ENCODE results near the gene EFCAB8.
"Not testable (repeated sequence)": the region's sequence is repeated elsewhere in the genome, so short reads cannot be mapped to it uniquely, and the experiment has no call there.

EFCAB8 gene

DNA sequence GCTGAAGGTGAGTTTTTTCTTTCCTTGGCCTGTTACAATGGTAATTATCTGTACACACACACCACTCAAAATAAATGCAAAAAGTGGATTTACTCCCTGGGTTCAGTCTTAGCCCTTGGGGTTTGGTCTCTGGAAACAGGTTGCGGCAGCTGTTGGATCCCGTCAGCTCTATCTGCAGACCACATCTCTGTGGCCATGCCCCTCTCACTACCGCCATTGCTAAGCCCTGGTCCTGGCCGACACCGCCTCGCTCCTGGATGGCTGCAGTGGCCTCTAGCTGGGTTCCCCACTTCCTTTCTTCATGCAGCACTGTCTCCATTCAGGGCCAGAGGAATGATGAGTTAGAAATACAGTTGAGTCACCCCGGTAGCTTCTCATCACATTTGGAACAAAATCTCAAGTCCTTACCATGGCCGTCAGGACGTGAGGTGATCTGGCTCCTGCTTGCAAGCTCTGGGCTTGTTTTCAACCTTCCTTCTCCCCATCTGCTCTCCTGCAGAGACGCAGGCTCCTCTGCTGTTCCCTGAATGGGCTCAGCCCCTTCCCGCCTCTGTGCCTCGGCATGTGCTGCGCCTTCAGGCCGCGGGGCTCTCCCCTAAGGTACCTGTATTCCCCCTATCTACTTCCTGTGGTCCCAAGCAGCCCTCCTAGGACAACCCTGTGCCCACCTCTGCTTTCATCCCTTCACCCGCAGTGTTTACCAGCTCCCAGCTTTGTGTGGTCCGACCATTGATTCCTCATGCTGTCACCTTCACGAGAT, 38.0 kb downstream of the EFCAB8 start:
- no peak overlapping the region for H3K4me3 ChIP-seq (ENCODE audit: low read length)
- no peaks in the 10 kb centered on the region for H3K27me3 ChIP-seq (ENCODE audit: insufficient read depth, low read length)
- no peaks in the 10 kb centered on the region for H3K4me1 ChIP-seq (ENCODE audit: insufficient read depth, low read length)
- no peak overlapping the region for H2AFZ ChIP-seq (ENCODE audit: low read depth, low read length)
- no peaks in the 10 kb centered on the region for H3K36me3 ChIP-seq (ENCODE audit: insufficient read depth, low read length)
- no peaks in the 10 kb centered on the region for H3K9me3 ChIP-seq (ENCODE audit: low read length)

DNA sequence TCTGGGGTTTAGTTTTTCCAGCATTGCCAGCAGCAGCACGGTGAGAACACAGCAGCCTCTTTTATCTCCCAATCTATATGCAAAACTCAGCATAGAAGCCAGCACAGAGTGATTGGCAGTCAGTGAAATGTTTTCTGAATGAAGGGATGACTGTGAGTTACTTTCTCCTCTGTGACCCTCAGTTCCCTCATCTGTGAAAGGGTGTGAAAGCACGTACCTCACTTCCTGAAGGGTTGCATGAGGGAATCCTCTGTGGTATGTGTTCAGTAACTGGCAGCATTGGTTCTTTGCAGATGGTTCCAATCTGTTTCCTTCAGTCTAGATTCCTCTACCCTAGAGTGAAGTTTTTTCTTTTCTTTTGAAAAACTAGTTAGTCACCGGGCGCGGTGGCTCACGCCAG, 40.0 kb downstream of the EFCAB8 start:
- Histone ChIP-seq H3K36me3 (ENCODE audit: insufficient read depth, low read length) (no peaks in the 10 kb centered on the region), H3K4me1 (ENCODE audit: insufficient read depth, low read length) (no peaks in the 10 kb centered on the region), H2AFZ (ENCODE audit: low read depth, low read length) (no peak overlapping the region), H3K4me3 (ENCODE audit: low read length) (no peak overlapping the region), H3K27me3 (ENCODE audit: insufficient read depth, low read length) (no peaks in the 10 kb centered on the region), H3K9me3 (ENCODE audit: low read length) (no peaks in the 10 kb centered on the region)

DNA sequence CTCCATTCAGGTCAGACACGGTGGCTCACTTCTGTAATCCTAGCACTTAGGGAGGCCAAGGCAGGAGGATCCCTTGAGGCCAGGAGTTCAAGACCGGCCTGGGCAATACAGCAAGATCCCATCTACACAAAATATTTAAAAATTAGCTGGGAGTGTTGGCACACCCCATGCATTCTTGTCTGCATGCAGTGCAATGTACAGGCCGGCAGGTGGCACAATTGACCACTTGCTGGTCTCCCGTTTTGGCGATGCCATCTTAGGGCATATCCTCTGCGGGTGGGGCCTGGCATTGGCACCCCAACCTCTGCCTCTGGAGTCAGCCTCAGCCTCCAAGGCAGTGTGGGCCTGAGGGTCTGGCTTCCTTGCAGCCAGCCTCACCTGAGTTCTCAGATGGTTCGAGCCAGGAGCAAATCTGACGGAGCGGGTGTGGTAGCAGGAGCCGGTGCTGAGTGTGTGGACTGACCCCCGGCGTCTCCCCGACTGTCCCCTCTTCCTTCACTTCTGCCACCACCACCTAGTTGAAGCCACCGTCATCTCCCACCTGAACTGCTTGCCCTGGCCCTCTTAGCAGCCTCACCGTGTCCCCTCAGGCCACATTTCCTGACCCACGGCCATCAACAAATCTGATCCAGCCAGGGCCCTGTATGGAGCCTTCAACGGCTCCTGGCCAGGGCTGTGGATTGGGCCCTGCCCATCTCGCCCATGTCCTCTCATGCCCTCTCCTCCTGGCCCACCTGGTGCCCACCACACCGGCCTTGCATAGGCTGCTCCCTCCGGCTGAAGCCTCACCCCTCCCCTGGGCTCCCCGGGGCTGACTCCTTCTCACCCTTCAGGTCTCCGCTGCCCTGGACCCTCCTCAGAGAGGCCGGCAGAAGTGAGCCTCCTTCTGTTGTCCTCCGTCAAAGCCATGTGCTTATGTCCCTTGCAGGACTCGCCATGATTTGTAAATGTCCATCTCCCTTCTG, 44.0 kb downstream of the EFCAB8 start:
- H3K9me3 ChIP-seq (ENCODE audit: low read length): no peaks in the 10 kb centered on the region

DNA sequence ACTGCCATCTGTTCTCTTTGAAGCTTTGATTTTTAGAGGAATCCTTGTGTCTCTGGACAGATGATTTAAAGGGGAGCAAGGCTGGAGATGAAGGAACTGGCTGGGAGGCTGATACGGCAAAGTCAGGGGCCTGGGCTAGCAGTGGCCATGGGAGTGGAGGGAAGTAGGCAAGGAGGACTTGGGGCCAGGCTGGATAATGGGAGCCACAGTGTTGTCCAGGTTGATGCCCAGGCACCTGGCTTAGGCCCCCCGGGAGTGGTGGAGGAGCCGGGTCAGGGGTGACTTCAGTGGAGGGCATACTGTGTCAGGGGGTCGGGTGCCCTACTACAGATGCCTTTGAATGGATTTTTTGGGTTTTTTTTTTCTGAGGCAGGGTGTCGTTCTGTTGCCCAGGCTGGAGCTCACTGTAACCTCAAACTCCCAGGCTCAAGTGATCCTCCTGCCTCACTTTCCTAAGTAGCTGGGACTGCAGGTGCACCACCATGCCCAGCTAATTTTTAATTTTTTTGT, 45.0 kb downstream of the EFCAB8 start:
- H3K36me3 ChIP-seq (ENCODE audit: insufficient read depth, low read length): no peaks in the 10 kb centered on the region

More for the DNA sequence above, 44.0 kb downstream of the EFCAB8 start:
- Histone ChIP-seq H3K36me3 (ENCODE audit: insufficient read depth, low read length) (no peaks in the 10 kb centered on the region), H3K27me3 (ENCODE audit: insufficient read depth, low read length) (no peaks in the 10 kb centered on the region), H2AFZ (ENCODE audit: low read depth, low read length) (no peak overlapping the region), H3K4me3 (ENCODE audit: low read length) (no peak overlapping the region), H3K4me1 (ENCODE audit: insufficient read depth, low read length) (no peaks in the 10 kb centered on the region)

DNA sequence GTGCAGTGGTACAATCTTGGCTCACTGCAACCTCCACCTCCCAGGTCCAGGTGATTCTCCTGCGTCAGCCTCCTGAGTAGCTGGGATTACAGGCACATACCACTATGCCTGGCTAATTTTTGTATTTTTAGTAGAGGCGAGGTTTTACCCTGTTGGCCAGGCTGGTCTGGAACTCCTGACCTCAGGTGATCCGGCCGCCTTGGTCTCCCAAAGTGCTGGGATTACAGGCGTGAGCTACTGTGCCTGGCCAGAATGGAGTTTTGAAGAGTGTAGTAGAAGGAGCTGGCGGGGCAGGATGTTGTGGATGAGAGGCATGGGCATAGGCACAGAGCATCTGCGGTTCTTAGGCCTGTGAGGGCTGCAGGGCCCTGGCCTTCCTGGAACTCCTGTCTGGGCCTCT, 46.0 kb downstream of the EFCAB8 start:
- H2AFZ ChIP-seq (ENCODE audit: low read depth, low read length); H3K4me1 ChIP-seq (ENCODE audit: insufficient read depth, low read length); H3K36me3 ChIP-seq (ENCODE audit: insufficient read depth, low read length); H3K27me3 ChIP-seq (ENCODE audit: insufficient read depth, low read length); H3K4me3 ChIP-seq (ENCODE audit: low read length); H3K9me3 ChIP-seq (ENCODE audit: low read length): not testable (repeated sequence)

More for the DNA sequence above, 45.0 kb downstream of the EFCAB8 start:
- Histone ChIP-seq H3K27me3 (ENCODE audit: insufficient read depth, low read length) (no peaks in the 10 kb centered on the region), H3K4me1 (ENCODE audit: insufficient read depth, low read length) (no peaks in the 10 kb centered on the region), H3K4me3 (ENCODE audit: low read length) (no peak overlapping the region), H3K9me3 (ENCODE audit: low read length) (no peaks in the 10 kb centered on the region), H2AFZ (ENCODE audit: low read depth, low read length) (no peak overlapping the region)

DNA sequence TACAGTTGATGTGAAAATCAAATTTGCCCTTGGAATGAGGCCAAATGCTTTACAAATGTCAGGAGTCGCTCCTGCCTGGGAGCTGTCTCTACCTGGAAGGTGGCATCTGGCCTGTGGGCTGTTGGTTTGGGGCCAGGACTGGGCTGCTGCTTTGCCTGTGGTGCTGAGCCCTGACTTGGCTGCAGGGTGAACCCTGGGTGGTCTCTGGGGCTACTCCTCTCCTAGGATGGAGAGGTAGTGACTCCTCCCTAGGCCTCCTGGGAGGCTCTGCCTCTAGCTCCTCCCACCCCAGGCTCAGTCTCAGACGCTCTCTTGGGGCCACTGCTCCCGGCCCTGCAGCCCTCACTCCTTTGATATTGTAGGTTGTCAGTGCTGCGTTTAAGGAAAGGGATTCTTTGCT, 47.5 kb downstream of the EFCAB8 start:
- Histone ChIP-seq H2AFZ (ENCODE audit: low read depth, low read length) (no peak overlapping the region), H3K27me3 (ENCODE audit: insufficient read depth, low read length) (no peaks in the 10 kb centered on the region)

DNA sequence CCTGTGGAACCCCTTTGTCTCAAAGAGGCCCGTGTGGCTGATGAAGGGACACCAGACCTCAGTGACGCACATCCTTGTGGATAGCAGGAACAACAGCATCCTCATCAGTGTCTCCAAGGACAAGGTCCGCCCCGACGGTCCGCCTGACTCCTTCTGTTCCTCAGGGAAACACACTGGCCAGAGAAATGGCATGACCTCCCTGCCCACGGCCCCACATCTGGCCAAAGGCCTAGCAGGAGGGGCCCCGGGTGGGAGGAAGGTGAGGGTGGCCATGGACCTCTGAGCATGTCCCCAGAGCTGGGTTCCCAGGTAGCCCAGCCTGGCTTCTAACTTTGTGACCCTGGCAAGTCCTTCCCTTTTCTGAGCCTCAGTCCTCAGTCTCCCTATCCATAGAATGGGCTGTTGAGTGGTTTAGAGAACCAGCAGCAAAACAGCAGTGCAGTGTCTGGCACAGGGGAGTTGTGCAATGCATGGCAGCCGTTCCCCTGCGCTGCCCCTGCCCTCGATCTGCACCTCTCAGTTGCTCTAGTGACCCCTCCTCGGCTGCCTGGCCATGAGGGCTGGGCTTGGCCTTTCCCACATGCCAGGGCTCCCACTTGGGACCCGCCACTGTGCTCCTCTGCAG, 48.3 kb downstream of the EFCAB8 start:
- Histone ChIP-seq H3K36me3 (ENCODE audit: insufficient read depth, low read length) (no peaks in the 10 kb centered on the region), H3K4me1 (ENCODE audit: insufficient read depth, low read length) (no peaks in the 10 kb centered on the region), H3K4me3 (ENCODE audit: low read length) (no peak overlapping the region), H3K9me3 (ENCODE audit: low read length) (no peaks in the 10 kb centered on the region), H3K27me3 (ENCODE audit: insufficient read depth, low read length) (no peaks in the 10 kb centered on the region), H2AFZ (ENCODE audit: low read depth, low read length) (no peak overlapping the region)

More for the DNA sequence above, 47.5 kb downstream of the EFCAB8 start:
- H3K36me3 ChIP-seq (ENCODE audit: insufficient read depth, low read length): no peaks in the 10 kb centered on the region
- H3K9me3 ChIP-seq (ENCODE audit: low read length): no peaks in the 10 kb centered on the region
- no peak overlapping the region for H3K4me3 ChIP-seq (ENCODE audit: low read length)
- no peaks in the 10 kb centered on the region for H3K4me1 ChIP-seq (ENCODE audit: insufficient read depth, low read length)

DNA sequence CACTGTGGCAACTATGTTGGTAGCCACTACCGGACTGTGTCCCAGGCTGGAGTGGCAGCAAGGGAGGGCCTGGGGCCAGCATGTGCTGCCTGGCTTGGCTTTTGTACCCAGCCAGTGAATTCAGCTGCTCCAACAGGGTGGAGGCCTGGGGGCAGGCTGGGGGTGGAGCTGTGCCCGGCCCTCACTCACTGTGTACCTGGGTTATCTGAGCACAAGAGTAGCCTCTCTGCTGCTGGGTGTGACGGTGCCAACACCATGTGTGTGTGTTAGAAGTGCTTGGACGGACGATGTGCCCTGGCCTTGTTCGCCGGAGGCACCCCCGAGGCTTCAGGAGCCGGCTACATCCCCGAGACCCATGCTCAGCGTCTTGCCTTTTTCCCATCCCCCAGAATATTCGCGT, 49.2 kb downstream of the EFCAB8 start:
- Histone ChIP-seq H3K9me3 (ENCODE audit: low read length) (no peaks in the 10 kb centered on the region), H3K4me3 (ENCODE audit: low read length) (no peak overlapping the region), H3K4me1 (ENCODE audit: insufficient read depth, low read length) (no peaks in the 10 kb centered on the region), H3K27me3 (ENCODE audit: insufficient read depth, low read length) (no peaks in the 10 kb centered on the region), H2AFZ (ENCODE audit: low read depth, low read length) (no peak overlapping the region), H3K36me3 (ENCODE audit: insufficient read depth, low read length) (no peaks in the 10 kb centered on the region)

DNA sequence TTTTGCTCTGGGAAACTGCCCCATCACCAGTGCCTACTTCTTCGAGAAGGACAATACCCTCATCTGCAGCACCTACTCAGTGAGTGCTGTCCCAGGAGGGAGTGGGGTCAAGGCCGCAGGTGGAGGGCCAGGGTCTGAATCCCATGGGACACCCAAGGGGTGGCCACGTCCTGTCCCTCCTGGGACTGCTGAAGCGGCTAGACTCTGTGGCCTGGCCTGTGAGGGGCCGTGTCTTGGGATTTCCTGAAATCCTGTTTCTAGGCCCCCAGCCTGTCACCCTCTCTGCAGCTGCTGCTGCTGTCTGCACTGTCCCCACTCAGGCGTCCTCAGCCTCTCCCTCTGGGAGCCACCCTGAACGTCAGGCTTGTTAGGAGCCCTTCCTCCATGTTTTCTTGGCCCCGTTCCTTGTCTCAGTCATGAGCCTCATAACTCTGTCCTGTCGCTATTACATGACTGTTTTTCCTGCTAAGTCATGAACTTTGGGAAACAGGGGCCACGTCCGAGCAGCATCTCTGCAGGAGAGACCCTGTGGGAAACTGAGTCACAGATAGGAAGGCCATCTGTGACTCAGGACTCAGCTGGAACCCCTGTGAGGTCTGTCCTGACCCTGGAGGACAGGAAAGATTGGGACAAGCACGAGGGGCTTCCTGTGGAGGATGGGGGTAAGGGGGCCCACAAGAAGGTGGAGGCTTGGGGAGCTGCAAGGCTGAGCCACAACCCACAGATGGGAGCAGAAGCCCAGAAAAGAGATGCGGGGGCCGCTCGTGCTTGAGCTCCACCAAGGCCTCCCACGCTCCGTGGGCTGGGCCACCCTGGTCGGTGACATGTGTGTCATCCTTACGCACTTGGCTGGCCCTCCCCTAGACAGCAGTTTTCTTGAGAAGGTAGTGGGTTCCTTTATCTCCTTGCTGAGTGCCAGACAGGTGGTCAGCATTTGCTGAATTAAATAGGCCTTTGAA, 49.9 kb downstream of the EFCAB8 start:
- Histone ChIP-seq H3K4me3 (ENCODE audit: low read length) (no peak overlapping the region), H2AFZ (ENCODE audit: low read depth, low read length) (no peak overlapping the region), H3K9me3 (ENCODE audit: low read length) (no peaks in the 10 kb centered on the region), H3K36me3 (ENCODE audit: insufficient read depth, low read length) (no peaks in the 10 kb centered on the region), H3K4me1 (ENCODE audit: insufficient read depth, low read length) (no peaks in the 10 kb centered on the region), H3K27me3 (ENCODE audit: insufficient read depth, low read length) (no peaks in the 10 kb centered on the region)

DNA sequence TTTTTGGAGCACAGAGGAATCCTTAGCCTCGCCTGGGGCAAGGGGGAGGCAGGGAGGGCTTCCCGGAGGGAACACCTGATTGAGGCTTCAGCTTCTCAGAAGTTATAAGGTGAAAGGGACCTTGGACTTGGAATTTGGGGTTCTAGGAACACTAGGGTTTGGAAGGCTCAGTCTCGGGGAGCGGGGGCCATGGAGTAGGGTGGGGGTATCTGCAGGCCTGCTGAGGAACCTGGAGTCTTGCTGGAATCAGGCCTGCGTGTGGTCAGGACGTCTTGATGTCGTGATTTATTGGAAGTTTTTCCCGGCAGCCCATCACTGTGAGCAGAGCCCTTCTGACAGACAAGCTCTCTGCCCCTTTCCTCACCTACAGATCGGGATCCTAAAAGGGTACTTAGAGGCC, 50.7 kb downstream of the EFCAB8 start:
- no peaks in the 10 kb centered on the region for H3K36me3 ChIP-seq (ENCODE audit: insufficient read depth, low read length)

DNA sequence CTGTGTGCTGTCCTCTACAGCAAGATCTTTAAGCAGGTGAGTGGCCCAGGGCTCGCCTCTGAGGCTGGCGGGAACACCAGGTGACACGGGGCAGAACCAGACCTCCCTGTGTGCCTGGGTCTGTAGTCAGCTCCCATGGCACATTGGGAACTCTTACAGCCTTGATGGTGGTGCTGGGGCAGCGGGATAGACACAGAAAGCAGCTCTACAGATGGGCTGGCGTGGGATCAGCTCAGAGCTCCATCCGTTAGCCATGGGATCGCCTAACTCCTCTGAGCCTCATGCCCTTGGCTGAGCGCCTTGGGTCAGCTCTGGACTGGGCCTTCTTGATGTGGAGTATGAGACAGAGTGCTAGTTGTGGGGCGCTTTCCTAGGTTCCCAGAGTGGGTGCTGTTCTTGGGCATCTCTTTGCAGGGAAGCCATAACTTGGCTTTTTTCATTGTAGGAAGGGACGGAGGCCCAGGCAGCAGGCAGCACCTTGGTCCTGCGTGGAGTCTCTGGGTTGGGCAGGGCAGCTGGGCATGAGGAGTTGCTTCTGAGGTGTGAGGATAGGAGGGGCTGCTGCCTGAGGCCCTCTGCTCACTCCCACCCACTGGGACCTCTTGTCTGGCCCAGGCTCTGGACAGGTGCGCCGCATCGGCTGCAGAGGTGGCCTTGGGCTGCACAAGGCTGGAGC, 51.3 kb downstream of the EFCAB8 start:
- no peak overlapping the region for H2AFZ ChIP-seq (ENCODE audit: low read depth, low read length)
- H3K9me3 ChIP-seq (ENCODE audit: low read length): no peaks in the 10 kb centered on the region
- H3K4me3 ChIP-seq (ENCODE audit: low read length): no peak overlapping the region
- H3K4me1 ChIP-seq (ENCODE audit: insufficient read depth, low read length): no peaks in the 10 kb centered on the region
- no peaks in the 10 kb centered on the region for H3K36me3 ChIP-seq (ENCODE audit: insufficient read depth, low read length)
- H3K27me3 ChIP-seq (ENCODE audit: insufficient read depth, low read length): no peaks in the 10 kb centered on the region

More for the DNA sequence above, 50.7 kb downstream of the EFCAB8 start:
- Histone ChIP-seq H3K9me3 (ENCODE audit: low read length) (no peaks in the 10 kb centered on the region), H2AFZ (ENCODE audit: low read depth, low read length) (no peak overlapping the region), H3K4me1 (ENCODE audit: insufficient read depth, low read length) (no peaks in the 10 kb centered on the region), H3K27me3 (ENCODE audit: insufficient read depth, low read length) (no peaks in the 10 kb centered on the region), H3K4me3 (ENCODE audit: low read length) (no peak overlapping the region)

DNA sequence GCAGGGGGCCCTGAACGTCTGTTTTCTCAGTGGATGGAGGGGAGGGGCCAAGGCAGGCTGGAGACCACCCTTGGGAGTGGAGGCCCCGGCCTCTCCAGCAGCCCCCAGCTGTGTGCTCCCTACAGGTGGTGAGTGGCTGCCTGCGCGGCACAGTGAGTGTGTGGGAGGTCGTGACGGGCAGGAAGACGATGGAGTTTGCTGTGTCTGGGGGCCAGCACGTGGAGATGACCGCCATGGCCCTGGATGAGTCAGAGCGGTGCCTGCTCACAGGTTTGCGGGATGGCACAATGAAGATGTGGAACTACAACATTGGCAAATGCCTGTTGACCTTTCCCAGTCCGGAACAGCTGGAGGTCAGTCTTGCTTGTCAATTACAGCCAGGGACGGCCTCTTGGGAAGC, 52.6 kb downstream of the EFCAB8 start:
- H3K4me1 ChIP-seq (ENCODE audit: insufficient read depth, low read length): no peaks in the 10 kb centered on the region
- H2AFZ ChIP-seq (ENCODE audit: low read depth, low read length): no peak overlapping the region
- no peaks in the 10 kb centered on the region for H3K36me3 ChIP-seq (ENCODE audit: insufficient read depth, low read length)
- no peaks in the 10 kb centered on the region for H3K9me3 ChIP-seq (ENCODE audit: low read length)
- no peaks in the 10 kb centered on the region for H3K27me3 ChIP-seq (ENCODE audit: insufficient read depth, low read length)
- no peak overlapping the region for H3K4me3 ChIP-seq (ENCODE audit: low read length)

All from neuron (in vitro differentiated cells).